Chondrocyte (in vitro differentiated cells): Measurements from ENCODE around the gene NXF1. TPM values are rescaled to one million over a fixed set of nuclear protein-coding genes. Genes with fewer than 3 reads are reported as not detected.

ENCODE experiments used
- DNase-seq: peaks from one replicate; pipeline ENCODE4 v3.0.0; 2021; ENCODE audit warnings: mixed read lengths, low spot score
- H3K27ac Mint-ChIP-seq: one replicate; pipeline ENCODE4 v1.8.0; 2021; ENCODE audit warnings: mild to moderate bottlenecking, moderate library complexity, mixed read lengths; ENCODE audit not compliant: unreplicated experiment
- H3K27me3 Mint-ChIP-seq: 2 replicates; pipeline ENCODE4 v1.8.0; 2021; ENCODE audit warnings: low read depth, mixed read lengths
- H3K36me3 Mint-ChIP-seq: 2 replicates; pipeline ENCODE4 v1.8.0; 2021; ENCODE audit warnings: low read depth, mixed read lengths
- H3K4me1 Mint-ChIP-seq: 2 replicates; pipeline ENCODE4 v1.8.0; 2021; ENCODE audit warnings: low read depth, mild to moderate bottlenecking, mixed read lengths
- H3K4me3 Mint-ChIP-seq: one replicate; pipeline ENCODE4 v1.8.0; 2021; ENCODE audit warnings: mild to moderate bottlenecking, moderate library complexity, mixed read lengths; ENCODE audit not compliant: unreplicated experiment
- H3K9me3 Mint-ChIP-seq: 2 replicates; pipeline ENCODE4 v1.8.0; 2021; ENCODE audit warnings: low read depth, mixed read lengths
- total RNA-seq: library from RNA; stranded (reverse); gene quantifications from 3 replicates; pipeline ENCODE4 v1.2.1, GENCODE V29; 2021
- TF ChIP-seq, protein P1 (sequence below): fragments of 200-600 bp; sonication (generic); IDR thresholded peaks from 2 replicates; pipeline ENCODE4 v1.5.0; 2021; ENCODE audit warnings: antibody characterized with exemption, mild to moderate bottlenecking, moderate library complexity

NXF1 gene
- total RNA-seq, 1 donor from 2014 or later: 51.3 TPM

DNA sequence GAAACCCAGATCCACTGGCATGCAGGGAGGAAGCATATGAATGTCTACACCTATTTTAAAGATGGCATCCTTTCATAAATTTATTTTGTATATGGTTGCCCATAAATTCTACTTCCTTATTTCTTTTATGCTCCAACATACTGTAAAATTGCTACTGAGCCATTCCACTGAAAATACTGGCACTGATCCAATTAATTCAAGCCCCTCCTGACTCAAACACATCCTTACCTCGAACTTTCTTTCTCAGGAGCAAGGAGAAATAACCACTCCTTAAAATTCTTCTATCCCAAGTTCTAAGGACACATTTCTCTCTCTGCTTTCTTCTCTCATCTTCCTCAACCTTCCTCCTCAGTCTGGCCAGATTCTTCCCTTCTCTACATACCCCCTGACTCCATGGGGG lies 5.5 kb upstream of the NXF1 start:
- DNase-seq: no peak
- no peak overlapping the region for H3K4me3 Mint-ChIP-seq
- no peaks in the 10 kb centered on the region for H3K27me3 Mint-ChIP-seq
- peaks cover 21% of the 10 kb centered on the region for H3K4me1 Mint-ChIP-seq
- no peaks in the 10 kb centered on the region for H3K9me3 Mint-ChIP-seq
- H3K27ac Mint-ChIP-seq: peak overlapping the region; percentile 39
- peaks cover 6% of the 10 kb centered on the region for H3K36me3 Mint-ChIP-seq
- TF ChIP-seq, protein P1, sequence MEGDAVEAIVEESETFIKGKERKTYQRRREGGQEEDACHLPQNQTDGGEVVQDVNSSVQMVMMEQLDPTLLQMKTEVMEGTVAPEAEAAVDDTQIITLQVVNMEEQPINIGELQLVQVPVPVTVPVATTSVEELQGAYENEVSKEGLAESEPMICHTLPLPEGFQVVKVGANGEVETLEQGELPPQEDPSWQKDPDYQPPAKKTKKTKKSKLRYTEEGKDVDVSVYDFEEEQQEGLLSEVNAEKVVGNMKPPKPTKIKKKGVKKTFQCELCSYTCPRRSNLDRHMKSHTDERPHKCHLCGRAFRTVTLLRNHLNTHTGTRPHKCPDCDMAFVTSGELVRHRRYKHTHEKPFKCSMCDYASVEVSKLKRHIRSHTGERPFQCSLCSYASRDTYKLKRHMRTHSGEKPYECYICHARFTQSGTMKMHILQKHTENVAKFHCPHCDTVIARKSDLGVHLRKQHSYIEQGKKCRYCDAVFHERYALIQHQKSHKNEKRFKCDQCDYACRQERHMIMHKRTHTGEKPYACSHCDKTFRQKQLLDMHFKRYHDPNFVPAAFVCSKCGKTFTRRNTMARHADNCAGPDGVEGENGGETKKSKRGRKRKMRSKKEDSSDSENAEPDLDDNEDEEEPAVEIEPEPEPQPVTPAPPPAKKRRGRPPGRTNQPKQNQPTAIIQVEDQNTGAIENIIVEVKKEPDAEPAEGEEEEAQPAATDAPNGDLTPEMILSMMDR: no peak

- H3K4me3 Mint-ChIP-seq: peak overlapping the region; percentile 91
- peak overlapping the region; percentile 89 for H3K27ac Mint-ChIP-seq
- DNase-seq: no peak
- H3K4me1 Mint-ChIP-seq: peaks cover 33% of the 10 kb centered on the region
- TF ChIP-seq, protein P1: no peak
- H3K9me3 Mint-ChIP-seq: no peaks in the 10 kb centered on the region
- peaks cover 6% of the 10 kb centered on the region for H3K36me3 Mint-ChIP-seq
- H3K27me3 Mint-ChIP-seq: no peaks in the 10 kb centered on the region
These were observed 1.4 kb upstream of the NXF1 start for GRCh38 chr11:62806611-62807121.

- peak overlapping the region; percentile 95 for H3K27ac Mint-ChIP-seq
- H3K27me3 Mint-ChIP-seq: no peaks in the 10 kb centered on the region
- H3K4me3 Mint-ChIP-seq: peak overlapping the region; percentile 91
- H3K9me3 Mint-ChIP-seq: no peaks in the 10 kb centered on the region
- peaks cover 10% of the 10 kb centered on the region for H3K36me3 Mint-ChIP-seq
- H3K4me1 Mint-ChIP-seq: peaks cover 33% of the 10 kb centered on the region
- DNase-seq: no peak
- TF ChIP-seq, protein P1: no peak
These were observed 761 bp upstream of the NXF1 start for GRCh38 chr11:62805961-62806441.

GRCh38 chr11:62804310-62805075 lies 747 bp downstream of the NXF1 start:
- Mint-ChIP-seq H3K27me3 (no peaks in the 10 kb centered on the region), H3K36me3 (peaks cover 17% of the 10 kb centered on the region), H3K9me3 (no peaks in the 10 kb centered on the region), H3K4me1 (peaks cover 33% of the 10 kb centered on the region), H3K4me3 (peak overlapping the region; percentile 91), H3K27ac (peak overlapping the region; percentile 96)
- no peak for DNase-seq
- TF ChIP-seq, protein P1: no peak

GRCh38 chr11:62801071-62801470 lies 4.2 kb downstream of the NXF1 start:
- Mint-ChIP-seq H3K27ac (no peak overlapping the region), H3K4me3 (no peak overlapping the region), H3K9me3 (no peaks in the 10 kb centered on the region), H3K27me3 (no peaks in the 10 kb centered on the region), H3K36me3 (peaks cover 30% of the 10 kb centered on the region), H3K4me1 (peaks cover 15% of the 10 kb centered on the region)
- TF ChIP-seq, protein P1: no peak
- DNase-seq: no peak
